Stimulated activated CD4-positive, alpha-beta T cell treated with anti-CD3 and anti-CD28 coated beads, Interleukin-12 subunit alpha, Interleukin-12 subunit beta, amount 100 ng/mL, for 4 hours (primary cell): Measurements from ENCODE around the gene UBAP2.
"Not testable (repeated sequence)": the region's sequence is repeated elsewhere in the genome, so short reads cannot be mapped to it uniquely, and the experiment has no call there.

Experiments
- DNase-seq: peaks from one replicate; pipeline ENCODE4 v3.0.0-alpha.2; 2020

UBAP2 gene

DNA sequence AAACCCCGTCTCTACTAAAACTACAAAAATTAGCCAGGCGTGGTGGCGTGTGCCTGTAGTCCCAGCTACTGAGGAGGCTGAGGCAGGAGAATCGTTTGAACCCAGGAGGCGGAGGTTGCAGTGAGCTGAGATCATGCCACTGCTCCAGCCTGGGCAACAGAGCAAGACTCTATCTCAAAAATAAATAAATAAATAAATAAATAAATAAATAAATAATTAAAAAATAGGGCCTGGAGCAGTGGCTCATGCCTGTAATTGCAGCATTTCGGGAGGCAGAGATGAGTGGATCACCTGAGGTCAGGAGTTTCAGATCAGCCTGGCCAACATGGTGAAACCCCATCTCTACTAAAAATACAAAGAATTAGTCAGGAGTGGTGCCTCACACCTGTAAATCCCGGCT, 86.2 kb downstream of the UBAP2 start:
- DNase-seq, result not testable (repeated sequence)

GRCh38 chr9:33959725-33960124, 89.0 kb downstream of the UBAP2 start:
- DNase-seq, result no peak

- DNase-seq, result no peak
Measured at GRCh38 chr9:33956544-33956943, 92.1 kb downstream of the UBAP2 start.

- DNase-seq, result no peak
Measured at GRCh38 chr9:33952066-33952465, 96.6 kb downstream of the UBAP2 start.

GRCh38 chr9:33950371-33950770, 98.3 kb downstream of the UBAP2 start:
- no peak for DNase-seq

- no peak for DNase-seq
Measured at GRCh38 chr9:33946779-33947535, 101.7 kb downstream of the UBAP2 start.

DNA sequence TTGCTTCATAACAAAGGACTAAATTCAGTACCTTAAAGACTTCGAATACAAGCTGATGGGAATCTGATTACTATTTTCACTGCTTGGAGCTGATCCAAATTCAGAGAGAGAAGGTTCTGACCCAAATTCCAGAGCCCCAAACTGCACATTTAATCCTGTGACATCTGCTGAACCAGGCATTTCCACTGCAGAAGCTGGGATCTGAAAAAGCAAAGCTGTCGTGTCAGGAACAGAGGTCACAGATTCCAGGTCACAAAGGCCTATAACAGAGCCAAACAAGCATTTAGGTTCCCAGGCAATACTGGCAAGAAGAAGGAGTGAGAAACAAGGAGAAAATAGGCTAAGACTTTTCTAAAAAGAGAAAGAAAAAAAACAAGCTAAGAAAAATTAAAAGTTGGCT, 105.3 kb downstream of the UBAP2 start:
- no peak for DNase-seq

DNA sequence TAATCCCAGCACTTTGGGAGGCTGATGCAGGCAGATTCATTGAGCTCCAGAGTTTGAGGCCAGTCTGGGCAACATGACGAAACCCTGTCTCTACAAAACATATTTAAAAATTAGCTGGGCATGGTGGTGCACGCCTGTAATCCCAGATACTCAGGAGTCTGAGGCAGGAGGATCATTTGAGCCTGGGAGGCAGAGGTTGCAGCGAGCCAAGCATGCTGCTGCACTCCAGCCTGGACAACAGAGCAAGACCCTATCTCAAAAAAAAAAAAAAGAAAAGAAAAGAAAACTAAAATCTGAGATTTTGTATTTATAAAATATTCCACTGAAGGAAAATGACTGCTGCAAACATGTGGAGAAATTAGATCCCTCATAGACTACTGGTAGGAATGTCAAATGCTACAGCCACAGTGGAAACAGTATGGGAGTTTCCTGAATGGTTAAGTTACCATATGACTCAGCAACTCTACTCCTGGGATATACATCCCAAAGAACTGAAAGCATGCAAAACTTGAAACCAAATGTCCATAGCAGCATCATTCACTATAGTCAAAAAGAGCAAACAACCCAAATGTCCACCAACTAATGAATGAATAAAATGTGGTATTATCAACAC, 106.1 kb downstream of the UBAP2 start:
- DNase-seq, result no peak

- DNase-seq, result no peak
Measured at GRCh38 chr9:33939924-33940874, 108.5 kb downstream of the UBAP2 start.

- no peak for DNase-seq
Measured at GRCh38 chr9:33934188-33934878, 114.4 kb downstream of the UBAP2 start.

- DNase-seq, result no peak
Measured at GRCh38 chr9:33932078-33932807, 116.4 kb downstream of the UBAP2 start.

DNA sequence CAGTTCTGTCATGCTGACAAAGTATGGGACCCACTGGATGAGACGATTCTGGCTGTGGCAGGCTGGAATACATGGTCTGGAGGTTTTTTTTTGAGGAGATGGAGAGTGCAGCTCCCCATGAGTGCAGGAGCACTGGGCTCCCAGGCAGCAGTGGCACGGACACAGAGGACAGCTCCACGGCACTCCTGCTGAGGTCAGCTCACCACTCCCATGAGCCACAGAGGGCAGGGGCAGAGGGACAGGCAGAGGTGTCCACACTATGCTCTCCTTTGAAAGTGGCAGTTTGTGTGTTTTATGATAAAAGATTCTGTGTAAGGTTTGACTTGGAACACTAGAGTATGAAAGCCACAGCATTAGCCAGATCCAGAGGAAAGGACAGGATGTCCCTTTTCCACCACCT, 117.4 kb downstream of the UBAP2 start:
- no peak for DNase-seq

DNA sequence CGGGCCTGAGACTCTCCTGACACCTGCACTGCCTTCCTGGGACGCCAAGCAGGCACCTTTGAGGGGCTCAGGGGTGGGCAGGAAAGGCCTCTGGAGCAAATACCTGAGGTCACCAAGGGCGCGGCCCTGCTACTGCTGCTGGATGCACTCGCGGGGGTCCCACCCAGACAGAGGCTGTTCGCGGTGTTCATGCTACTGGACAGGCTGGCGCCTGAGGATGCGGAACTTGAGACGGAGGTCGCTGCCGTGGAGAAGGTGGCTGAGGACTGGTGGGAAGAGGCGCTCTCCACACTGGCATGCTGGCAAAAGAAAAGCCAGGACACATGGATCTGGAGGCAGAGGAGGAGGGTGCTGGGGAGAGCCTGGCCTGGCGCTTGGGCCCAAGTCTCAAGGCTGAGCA, 121.0 kb downstream of the UBAP2 start:
- no peak for DNase-seq

- DNase-seq, result no peak
Measured at GRCh38 chr9:33926746-33927485, 121.8 kb downstream of the UBAP2 start.

- DNase-seq, result no peak
Measured at GRCh38 chr9:33924978-33925797, 123.5 kb downstream of the UBAP2 start.

- no peak for DNase-seq
Measured at GRCh38 chr9:33923998-33924701, 124.5 kb downstream of the UBAP2 start.

GRCh38 chr9:33923079-33923478, 125.6 kb downstream of the UBAP2 start:
- no peak for DNase-seq

- no peak for DNase-seq
Measured at GRCh38 chr9:33921967-33922895, 126.5 kb downstream of the UBAP2 start.
